ENCODE results near the gene EEIG1. TPM values are rescaled to one million over a fixed set of nuclear protein-coding genes. Genes with fewer than 3 reads are reported as not detected.

Gene EEIG1
- total and polyA plus RNA-seq, 2 of the 4 experiments (the other 2 are of a cell fraction) = 1.1 to 23.2 TPM

GRCh38 chr9:127934248-127934647 is 46.5 kb downstream of the EEIG1 start:
- Histone ChIP-seq H3K4me3 (ENCODE audit: insufficient read depth, low read depth, low read length) (no peak overlapping the region), H4K20me1 (ENCODE audit: insufficient read depth, low read length) (peaks cover 33% of the 10 kb centered on the region), H3K23ac (ENCODE audit: low read depth, low read length) (no peak overlapping the region), H4K91ac (ENCODE audit: insufficient read depth, low read depth, low read length) (no peak overlapping the region), H4K5ac (ENCODE audit: low read depth, low read length) (no peak overlapping the region), H3K14ac (replicated peaks; ENCODE audit: low read depth, low read length) (no peak overlapping the region), H3K79me1 (ENCODE audit: low read depth in 1 of 2, low read length in 2 of 2) (peaks cover 16 to 54% of the 10 kb centered on the region in 2 experiments; a peak in 3 of 4 replicates), H3K4me1 (ENCODE audit: control insufficient read depth, insufficient read depth, low read length) (peaks cover 25% of the 10 kb centered on the region), H2AFZ (replicated peaks; ENCODE audit: low read length, poor library complexity) (no peak overlapping the region), H3K9ac (ENCODE audit: low read depth, low read length) (no peak overlapping the region), H4K8ac (ENCODE audit: low read depth in 2 of 2, low read length in 2 of 2) (no peak overlapping the region), H3K4me2 (ENCODE audit: low read depth, low read length) (no peak overlapping the region), H3K56ac (ENCODE audit: extremely low read depth, insufficient read depth, low read length) (no peak overlapping the region), H2BK120ac (ENCODE audit: low read depth, low read length) (no peak overlapping the region), H2BK5ac (ENCODE audit: low read depth, low read length, poor library complexity, severe bottlenecking) (no peak overlapping the region), H3K27ac (ENCODE audit: insufficient read depth, low read length) (no peak overlapping the region), H3K9me1 (ENCODE audit: insufficient read depth, low read length) (peaks cover 42% of the 10 kb centered on the region), H2BK15ac (ENCODE audit: low read depth, low read length) (no peak overlapping the region), H3K18ac (ENCODE audit: low read depth, low read length) (no peak overlapping the region), H3K27me3 (ENCODE audit: control insufficient read depth, insufficient read depth, low read length) (no peaks in the 10 kb centered on the region), H3K4ac (ENCODE audit: low read depth, low read length) (no peak overlapping the region), H2AK9ac (replicated peaks; ENCODE audit: low read depth, low read length, poor library complexity) (no peak overlapping the region), H2AK5ac (ENCODE audit: low read depth, low read length) (no peak overlapping the region), H3K9me3 (ENCODE audit: control insufficient read depth, insufficient read depth, low read length) (no peaks in the 10 kb centered on the region), H3K36me3 (ENCODE audit: control insufficient read depth, insufficient read depth, low read length) (peaks cover 6% of the 10 kb centered on the region), H2BK20ac (ENCODE audit: low read depth, low read length) (no peak overlapping the region)
- BruUV-seq (replicated peaks) = no TSS peak
- intact Hi-C loops (cut with micrococcal nuclease) = no loop called here
- no peak for DNase-seq
- no peak for ATAC-seq (ENCODE audit: low read depth)
- dilution Hi-C loops (cut with HindIII; ENCODE audit: low sequenced_read_pairs, unreplicated experiment) = no loop called here
- CTCF ChIA-PET = no interaction called here
- 100% methylated on average over 3 of the region's 4 CpGs; no CpG with 5 or more reads in 1 of the 2 experiments for WGBS, 2 experiments (ENCODE audit: extremely low coverage in 2 of 2, insufficient read length in 1 of 2)
- POLR2A ChIA-PET (ENCODE audit: unreplicated experiment) = no interaction called here
- in situ Hi-C loops (cut with MboI; ENCODE audit: low sequenced_read_pairs) = no loop called here
- TF ChIP-seq CTCF (conservative IDR thresholded peaks at IDR 0.05; ENCODE audit: low read depth, low read length) = no peak
- no peak for TF ChIP-seq RFX5 (IDR thresholded peaks at IDR 0.05; ENCODE audit: low read depth, low read length)
- TF ChIP-seq RCOR1 (IDR thresholded peaks at IDR 0.05; ENCODE audit: insufficient replicate concordance, low read length) = no peak
- TF ChIP-seq CEBPB (IDR thresholded peaks at IDR 0.05; ENCODE audit: low read depth, low read length) = no peak
- TF ChIP-seq NFE2L2 (IDR thresholded peaks at IDR 0.05; ENCODE audit: low read depth, low read length) = no peak
- no peak for TF ChIP-seq USF2 (IDR thresholded peaks at IDR 0.05; ENCODE audit: low read depth, low read length)
- no peak for TF ChIP-seq ELK1 (IDR thresholded peaks at IDR 0.05; ENCODE audit: borderline replicate concordance, low read depth, low read length)
- TF ChIP-seq MAFK (IDR thresholded peaks at IDR 0.05; ENCODE audit: low read depth, low read length) = no peak
- no peak for TF ChIP-seq MXI1 (IDR thresholded peaks at IDR 0.05; ENCODE audit: borderline replicate concordance, low read depth, low read length)
- TF ChIP-seq CHD1 (IDR thresholded peaks at IDR 0.05; ENCODE audit: low read depth, low read length) = no peak
- no peak for TF ChIP-seq RAD21 (IDR thresholded peaks at IDR 0.05; ENCODE audit: low read length)
- no peak for TF ChIP-seq FOS (IDR thresholded peaks at IDR 0.05; ENCODE audit: low read depth, low read length)
- no peak for TF ChIP-seq SMC3 (IDR thresholded peaks at IDR 0.05; ENCODE audit: low read depth, low read length)
- no peak for TF ChIP-seq BHLHE40 (IDR thresholded peaks at IDR 0.05; ENCODE audit: low read depth, low read length)
